ENCODE results near the gene FOXK2.
A peak's percentile ranks its signal among the peaks of the same experiment; 100 is the strongest.

Gene FOXK2

DNA sequence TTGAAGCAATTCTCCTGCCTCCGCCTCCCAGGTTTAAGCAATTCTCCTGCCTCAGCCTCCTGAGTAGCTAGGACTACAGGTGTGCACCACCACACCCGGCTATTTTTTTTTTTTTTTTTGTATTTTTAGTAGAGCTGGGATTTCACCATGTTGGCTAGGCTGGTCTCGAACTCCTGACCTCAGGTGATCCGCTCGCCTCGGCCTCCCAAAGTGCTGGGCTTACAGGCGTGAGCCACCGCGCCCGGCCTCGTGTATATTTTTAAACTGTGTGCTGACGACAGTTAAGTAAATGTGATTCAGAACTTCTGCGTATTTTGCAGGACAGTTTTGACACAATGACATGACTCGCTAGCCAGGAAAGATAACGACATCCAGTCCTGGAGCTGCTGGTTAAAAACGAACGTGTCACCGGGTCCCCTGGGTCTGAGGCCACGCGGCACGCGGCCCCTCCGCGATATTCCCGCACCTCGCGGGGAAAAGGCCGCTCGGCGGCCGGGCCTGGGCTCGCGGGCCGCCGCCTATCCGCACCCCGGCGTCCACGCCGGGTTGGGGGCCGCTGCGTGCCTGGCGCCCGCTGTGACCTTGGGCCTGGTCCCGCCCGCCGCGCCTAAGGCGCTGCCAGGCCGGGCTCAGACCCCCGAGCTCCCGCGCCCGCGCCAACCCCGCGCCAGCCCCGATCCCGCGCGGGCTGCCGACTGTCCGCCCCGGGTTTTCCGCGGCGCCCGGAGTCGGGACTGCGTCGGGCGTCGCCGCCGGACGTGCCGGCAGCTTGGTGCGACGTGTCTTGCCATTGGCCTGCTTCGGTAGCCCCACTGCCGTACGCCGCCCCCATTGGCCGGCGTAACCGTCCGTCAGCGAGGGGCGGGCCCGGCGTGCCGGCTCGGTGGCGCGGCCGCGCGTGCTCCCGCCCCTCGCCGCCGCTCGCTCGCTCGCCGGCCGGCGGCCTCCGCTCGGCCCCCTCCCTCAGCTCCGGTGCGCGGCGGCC, at the start of gene FOXK2:
Gene FOXK2 (plus strand): TSS at position 907 of the 985 bp plus-strand sequence. CDS start 157 bp downstream, outside the sequence.
- DNase-seq = peak; percentile 49 to 88

DNA sequence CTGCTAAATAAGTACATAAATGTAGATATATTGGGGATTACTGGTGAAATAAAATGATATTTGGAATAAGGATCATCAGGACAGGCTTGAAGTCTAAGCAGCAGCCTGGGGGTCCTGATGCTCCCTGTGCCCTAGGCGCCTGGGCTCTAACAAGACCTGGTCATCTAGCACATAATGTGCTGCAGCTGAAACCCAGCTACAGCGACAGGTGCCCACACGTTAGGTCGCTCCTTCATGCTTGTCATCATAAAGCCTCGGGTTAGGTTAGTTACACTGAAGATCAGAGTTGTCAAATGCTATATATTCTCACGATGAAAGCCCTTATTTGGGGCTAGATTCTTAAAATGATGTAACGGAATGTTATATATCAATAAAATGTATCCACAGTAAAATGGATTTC, 49.5 kb upstream of the FOXK2 start:
- no peak for DNase-seq

DNA sequence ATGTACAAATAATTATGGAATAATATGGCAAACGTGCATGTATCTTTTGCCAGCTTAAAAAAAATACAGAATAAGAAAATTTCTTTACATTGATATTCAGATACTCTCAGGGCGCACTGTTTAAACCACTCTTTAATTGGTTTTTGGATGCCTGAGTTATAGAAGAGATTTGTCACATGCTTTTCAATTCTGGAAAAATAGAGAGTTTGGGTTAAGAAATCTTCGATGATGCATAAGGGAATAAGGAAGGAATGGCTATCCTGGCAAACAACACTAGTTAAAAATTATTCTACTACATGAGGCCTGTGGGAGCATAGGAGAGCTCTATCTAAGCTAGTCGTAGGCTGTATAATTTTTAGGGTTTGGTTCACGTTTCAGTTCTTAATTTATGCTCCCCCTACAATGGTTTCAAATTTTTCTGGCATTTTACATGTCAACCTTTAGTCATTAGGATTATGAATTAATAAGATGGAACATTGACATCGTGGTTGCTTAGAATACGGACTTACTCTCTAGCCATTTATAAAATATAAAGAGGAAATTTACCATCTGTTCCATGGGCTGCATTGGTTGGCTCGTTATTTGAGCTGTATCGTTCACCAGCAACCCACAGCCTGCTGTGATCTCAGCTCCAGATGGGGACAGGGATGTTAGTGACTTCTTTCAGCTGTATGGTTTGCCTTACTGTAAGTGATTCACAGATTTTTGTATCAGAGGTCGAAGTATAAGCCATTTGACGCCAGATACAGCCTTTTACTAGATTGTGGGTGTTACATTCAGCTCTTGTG, 45.1 kb upstream of the FOXK2 start:
- no peak for DNase-seq

DNA sequence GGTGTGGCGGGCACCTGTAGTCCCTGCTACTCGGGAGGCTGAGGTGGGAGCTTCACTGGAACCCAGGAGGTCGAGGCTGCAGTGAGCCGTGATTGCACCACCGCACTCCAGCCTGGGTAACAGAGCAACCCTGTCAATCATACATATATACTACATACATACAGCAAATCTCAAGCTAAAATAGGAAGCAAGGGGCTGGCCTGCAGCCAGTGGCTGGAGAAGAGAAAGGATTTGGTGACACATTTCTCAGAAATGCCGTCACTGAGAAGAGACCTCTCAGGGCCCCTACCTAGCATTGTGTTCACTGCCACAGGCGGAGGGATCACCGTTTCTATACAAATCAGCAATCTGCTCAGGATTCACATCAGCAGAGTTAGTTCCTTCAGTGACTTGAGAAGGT, 44.1 kb upstream of the FOXK2 start:
- DNase-seq = no peak

DNA sequence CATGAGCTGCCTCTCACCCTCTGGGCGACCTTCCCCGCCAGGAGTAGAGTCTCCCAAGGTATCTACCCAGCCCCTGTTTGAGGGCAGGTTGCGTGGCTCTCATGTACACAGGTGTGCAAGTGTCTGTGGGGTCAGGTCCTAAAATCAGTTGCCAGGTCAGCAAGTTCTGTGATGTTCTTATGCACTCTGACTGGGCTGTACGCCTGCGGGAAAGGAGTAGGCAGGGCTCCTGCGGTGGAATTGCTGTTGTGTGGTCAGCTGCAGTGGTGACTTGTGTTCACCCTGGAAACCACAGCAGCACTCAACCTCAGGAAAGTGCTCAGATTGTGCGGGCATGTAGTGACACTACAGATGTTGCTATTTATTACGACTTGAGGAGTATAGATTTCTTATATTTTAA, 41.6 kb upstream of the FOXK2 start:
- DNase-seq = no peak

DNA sequence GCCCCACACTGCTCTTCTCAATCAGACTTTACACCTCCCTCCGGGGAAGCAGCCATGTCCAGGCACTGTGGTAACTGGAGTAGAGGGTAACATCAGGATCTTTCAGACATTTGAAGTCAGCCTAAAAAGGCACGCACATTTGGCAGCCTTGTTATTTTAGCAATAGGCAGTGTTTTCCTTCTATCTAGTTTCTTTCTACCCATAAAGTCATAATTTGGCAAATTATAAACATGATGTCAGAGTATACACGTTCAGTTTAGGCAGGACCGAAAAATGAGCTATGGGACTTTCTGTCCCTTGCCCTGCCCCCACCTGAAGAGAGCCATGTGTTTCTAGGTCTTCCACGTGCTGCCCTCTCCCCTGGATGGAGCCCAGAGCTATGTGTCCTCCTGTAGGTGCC, 39.9 kb upstream of the FOXK2 start:
- DNase-seq = no peak

DNA sequence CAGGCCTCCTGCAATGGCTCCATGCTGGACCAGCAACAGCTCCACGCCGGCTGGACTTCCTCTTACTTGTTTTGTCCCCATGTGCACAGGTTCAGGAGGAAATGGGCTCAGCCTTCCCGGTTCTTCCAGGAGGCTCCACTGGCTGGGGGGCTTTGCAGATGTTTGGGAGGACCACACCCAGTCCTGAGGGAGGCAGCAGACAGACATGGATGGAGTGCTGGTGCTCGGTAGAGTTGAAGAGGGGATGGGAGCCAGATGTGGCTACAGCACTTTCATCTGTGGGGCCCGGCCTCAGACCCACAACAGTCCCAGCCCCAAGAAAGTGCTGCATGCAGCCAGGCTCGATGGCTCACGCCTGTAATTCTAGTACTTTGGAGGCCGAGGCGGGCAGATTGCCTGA, 39.2 kb upstream of the FOXK2 start:
- no peak for DNase-seq

DNA sequence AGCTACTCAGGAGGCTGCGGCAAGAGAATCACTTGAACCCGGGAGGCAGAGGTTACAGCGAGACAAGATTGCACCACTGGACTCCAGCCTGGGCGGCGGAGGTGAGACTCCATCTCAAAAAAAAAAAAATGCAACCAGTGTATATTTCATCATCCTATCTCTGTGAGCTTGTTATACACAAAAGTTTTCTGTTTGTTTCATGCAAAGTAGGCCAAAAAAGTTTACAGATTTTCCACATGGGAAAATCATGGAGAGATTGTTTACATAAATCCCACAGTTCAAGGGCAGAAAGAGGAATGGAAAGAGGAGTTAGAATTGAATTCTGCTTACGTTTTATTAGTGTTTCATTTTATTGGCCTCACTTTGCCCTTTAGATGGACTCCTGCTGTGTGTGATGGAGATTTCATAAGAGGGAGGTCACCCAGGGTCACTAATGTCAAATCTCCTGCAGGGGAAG, 36.3 kb upstream of the FOXK2 start:
- DNase-seq = no peak

DNA sequence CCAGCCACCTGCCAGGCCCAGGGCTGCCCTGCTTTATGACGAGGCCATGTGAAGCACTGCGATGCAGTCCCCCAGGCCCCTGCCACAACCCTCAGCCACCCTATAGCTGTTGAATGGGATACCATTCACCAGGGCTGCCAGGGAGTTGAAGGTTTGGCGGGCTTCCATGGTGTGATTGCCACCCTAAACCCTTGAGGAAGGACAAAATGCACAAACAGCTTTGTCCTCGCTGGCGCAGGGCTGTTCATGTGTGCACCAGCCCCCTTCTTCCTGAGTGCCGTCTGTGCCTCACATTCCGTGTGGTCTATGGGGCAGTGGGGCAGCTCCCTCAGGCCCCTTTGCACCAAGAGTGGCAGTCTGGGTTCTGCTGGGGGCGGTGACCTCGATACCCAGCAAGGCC, 35.7 kb upstream of the FOXK2 start:
- DNase-seq = no peak

DNA sequence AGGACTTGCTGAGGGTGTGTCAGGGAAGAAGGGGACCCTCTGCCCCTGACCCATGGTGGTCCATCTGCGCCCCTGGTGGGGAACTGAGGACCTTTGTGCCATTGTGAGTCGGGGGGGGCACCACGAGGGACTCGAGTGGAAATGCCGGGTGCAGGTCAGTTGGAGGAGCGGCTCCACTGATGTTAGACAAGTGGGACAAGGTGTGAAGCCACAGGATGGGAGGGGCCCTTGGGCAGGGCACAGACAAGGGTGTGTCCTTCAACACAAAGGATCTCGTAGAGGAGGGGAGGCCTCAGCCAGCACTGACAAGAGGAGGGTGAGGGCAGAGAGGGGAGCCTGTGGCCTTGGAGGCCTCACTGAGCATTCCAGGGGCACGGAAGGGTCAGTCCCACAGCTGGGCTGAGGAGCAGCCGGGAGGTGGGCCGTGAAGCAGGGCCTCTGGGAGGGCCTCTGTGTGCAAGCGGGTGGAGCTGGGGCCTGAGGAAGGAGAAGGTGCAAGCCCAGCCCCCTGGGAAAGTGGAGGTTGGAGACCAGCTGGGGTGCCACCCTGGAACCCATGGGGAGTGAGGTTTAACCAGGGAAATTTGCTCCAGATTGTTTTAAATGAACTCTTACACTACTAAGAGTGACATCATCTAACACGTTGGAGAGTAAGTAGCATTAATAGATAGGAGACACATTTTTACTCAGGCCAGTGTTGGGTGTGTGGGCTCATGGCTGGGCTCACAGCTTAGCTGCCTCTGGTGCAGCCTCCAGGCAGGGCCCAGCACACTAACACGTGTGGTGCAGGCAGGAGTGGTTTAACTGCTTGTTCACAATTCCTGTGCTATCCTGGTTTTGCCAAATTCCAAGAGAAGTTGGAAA, 33.1 kb upstream of the FOXK2 start:
- DNase-seq = no peak

DNA sequence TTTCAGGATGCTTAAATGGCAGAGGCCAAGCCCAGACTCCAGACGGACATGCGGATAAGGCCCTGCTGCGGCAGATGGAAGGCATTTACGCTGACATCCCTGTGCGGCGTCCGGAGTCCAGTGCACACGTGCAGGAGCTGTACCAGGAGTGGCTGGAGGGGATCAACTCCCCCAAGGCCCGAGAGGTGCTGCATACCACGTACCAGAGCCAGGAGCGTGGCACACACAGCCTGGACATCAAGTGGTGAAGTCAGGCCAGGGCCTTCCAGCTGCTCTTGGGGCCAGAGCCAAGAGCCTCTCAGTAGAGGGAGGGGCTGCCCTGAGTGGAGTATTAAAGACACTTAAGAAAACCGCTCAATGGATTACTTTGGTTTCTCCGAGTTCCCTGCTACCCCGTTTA, 31.6 kb upstream of the FOXK2 start:
- DNase-seq = no peak

DNA sequence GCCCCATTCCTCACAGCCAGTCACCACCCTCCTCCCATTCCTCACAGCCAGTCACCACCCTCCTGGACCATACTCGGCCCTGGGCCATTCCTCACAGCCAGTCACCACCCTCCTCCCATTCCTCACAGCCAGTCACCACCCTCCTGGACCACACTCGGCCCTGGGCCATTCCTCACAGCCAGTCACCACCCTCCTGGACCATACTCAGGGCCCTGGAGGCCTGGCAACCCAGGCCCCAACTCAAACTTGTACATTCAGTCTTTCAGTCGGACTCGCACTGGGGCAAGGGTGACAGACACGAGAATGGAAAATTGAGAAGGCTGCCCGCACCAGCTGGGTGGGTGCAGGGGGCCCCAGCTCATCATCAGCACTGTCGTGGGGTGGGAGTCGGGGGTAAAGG, 30.4 kb upstream of the FOXK2 start:
- DNase-seq = no peak

DNA sequence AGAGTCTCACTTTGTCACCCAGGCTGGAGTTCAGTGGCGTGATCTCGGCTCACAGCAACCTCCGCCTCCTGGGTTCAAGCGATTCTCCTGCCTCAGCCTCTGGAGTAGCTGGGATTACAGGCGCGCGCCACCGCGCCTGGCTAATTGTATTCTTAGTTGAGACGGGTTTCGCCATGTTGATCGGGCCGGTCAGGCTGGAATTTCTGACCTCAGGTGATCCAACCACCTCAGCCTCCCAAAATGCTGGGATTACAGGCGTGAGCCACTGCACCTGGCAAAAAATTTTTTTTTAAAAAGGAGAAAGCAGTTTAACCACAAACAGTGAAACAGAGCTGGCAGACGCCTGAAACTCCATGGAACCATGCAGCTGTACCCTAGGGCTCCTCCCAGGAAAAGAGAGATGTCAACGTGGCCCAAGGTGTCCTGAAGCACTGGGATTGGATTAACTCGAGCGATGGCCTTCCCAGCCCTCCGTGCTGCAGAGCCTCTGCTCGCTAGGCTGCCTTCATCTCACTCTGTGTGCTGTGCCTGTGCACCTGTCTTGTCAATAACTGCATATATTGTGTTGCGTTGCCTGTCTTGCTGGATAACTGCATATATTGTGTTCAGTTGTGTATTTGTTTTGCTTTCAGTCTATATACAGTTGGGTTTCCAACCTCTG, 29.6 kb upstream of the FOXK2 start:
- DNase-seq = no peak

DNA sequence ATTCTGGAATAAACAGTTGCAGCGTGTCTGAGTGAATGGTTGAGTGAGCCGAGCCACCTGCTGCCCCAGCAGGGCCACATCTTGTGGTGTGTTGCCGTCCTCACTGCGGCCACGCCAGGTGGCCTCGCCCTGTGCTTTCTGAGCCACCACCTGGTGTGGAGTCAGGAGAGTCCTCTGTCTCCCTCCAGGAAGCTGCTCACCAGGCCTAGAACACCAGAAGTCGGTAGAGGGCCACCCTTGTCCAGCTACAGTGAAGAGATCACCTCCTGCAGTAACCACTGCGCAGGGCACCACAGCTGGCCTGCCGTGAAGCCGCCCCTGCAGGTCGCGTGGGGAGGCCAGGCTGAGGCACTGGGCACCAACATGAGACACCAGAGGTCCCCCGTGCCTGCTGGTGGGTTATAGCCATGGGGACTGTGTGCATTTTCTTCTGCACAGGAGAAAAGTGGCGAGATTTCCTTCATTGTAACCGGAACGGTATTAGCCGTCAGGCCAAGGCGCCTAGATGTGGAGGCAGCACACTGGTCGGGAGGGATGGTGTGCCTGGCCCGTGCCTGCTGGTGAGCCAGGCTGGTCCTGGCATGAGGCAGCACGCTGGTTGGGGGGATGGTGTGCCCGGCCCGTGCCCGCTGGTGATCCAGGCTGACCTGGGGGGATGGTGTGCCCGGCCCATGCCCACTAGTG, 28.9 kb upstream of the FOXK2 start:
- DNase-seq = no peak

DNA sequence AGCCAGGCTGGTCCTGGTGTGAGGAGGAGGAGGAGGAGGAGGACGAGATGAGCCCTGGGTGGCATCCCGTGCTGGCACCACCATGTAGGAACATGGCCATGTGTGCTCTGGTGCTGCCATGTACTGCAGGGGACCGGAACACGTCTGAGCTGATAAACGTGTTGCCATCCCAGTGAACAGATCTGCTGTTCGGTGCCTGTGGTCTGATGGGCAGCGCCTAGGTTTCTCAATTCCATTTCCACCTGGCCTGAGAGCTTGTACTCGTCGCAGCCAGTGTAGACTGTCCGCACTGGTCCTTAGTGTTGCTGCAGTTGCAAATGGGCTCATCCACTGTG, 28.4 kb upstream of the FOXK2 start:
- DNase-seq = no peak

DNA sequence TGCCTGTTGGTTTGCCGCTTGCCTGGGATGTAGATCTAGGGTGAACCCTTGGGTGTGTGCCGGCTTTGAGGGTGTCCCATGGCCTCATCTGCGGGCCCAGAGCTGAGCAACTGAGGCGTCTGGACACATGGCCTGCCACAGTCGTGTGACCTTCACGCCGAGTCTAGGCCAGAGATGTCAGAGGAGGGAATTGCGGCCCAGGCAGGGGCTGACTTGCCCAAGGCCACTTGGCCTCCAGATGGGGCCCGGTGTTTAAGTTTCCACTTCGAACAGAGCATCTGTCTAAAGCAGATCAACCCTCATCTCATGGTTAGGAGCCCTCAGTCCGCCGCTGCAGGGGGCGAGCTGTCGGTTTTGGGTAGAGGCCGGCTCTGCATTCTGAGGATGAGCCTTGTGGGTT, 28.0 kb upstream of the FOXK2 start:
- DNase-seq = no peak

DNA sequence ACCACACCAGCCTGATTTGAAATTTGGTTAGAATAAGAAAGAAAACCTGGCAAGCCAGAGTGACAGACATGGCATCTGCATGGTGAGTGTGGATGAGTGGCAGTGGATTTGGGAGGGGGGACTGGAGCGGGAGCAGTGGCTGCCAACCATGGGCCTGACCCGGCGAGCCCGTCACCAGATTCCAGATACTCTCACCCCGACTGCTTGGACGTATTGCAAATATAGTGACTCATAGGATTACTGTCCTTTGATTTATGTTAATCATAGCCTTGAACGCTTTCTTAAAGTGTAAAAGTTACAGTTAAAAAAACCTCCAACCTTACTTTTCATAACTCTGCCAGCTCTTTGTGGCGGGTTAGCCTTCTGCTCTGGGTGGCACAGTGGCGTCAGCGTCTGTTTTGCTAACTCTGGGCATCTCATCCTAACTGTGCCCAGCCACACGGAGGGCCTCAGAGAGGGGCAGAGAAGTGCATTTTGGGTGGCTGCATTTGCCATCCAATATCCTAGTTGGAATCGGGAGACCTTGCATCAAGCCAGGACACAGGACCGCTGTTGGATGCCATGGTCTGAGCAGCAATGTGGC, 26.8 kb upstream of the FOXK2 start:
- no peak for DNase-seq

DNA sequence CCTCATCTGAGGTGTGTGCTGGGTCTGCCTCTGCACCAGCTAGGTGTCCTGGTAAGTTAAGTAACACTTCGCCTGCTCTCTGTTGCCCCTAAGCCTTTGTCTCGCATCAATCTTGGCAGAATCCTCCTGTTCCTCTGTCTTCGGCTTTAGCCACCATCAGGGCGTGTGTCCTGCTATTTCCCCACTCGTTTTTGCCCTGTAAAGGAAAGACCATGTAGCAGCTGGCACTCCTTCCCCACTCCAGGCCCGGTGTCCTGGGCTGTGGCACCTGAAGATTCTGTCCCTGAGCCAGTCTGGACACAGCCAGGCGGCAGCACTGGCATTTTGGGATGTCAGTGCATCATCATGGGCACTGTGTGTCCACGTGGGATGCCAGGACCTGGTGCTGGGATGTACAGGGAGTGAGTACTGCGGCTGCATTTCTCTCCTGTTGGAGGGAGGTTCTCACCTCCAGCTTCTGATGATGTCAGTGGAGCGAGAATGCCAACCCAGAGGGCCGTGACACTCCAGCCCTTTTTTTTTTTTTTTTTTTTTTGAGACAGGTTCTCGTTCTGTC, 26.2 kb upstream of the FOXK2 start:
- no peak for DNase-seq

DNA sequence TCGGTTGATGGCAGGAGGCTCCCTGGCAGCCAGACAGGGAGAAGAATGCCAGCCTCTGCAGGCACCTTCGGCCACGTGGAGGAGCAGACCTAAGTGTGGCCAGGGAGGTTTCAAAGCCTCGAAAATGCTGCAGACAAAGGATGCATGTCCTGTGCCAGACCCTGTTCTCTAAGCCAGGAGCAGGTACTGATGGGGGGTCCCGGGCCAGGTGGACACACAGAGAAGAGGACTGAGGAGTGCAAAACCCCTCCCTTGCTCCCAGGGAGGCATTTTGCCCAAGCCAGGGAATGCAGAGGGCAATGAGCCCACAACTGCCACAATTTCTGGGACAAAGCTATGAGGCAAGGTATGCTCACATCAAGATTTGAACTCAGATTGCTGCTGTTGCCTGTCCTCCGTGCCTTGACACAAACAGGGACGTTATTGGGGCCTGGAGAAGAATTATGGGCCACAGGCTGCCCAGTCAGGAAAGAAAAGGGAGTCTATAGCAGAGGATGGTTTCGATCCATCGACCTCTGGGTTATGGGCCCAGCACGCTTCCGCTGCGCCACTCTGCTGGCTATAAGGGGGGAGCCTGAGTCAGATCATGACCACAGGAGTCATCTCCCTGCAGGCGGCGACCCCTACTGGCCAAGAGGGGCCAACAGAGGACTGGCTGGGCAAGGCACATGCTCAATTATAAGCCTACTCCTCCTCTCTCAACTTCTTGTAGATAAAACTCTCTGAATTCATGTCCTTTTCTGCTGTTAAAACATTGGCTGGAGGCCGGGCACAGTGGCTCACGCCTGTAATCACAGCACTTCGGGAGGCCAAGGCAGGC, 25.1 kb upstream of the FOXK2 start:
- peak; percentile 91 to 97 for DNase-seq

DNA sequence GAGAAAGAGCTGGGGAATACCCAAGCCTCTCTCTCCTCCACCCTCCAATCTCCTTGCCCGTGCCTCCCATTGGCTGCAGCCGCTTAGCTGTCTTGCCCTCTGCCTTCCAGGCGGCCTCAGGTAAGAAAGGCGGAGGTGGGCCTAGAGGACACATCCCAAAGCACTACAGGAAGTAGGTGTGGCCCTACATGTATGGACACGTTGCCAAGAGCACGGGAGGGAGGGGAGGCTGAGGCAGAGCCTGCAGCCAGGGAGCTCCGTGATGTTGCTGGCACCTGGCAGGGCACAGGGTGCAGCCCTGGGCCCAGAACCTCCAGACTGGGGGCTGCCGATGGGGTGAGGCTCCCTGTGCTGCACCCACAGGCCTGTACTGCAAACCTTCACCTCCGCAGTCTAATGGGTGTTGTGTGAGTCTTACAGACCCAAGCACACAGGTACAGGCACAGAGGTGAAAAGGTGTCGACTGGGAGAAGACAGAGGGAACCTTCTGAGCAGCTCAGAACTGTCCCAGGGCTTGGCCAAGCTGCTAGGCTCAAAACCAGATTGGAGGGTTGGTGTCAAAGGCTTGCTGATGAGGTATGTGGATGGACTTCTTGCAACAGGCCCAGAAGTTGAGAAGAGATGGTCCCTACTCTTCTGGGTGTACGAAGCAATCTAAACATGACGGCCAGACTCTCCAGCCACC, 23.5 kb upstream of the FOXK2 start:
- DNase-seq = no peak
